Middle frontal gyrus (tissue), 1 donor: ENCODE measurements around the gene DOCK9.

ENCODE experiments used
- DNase-seq: peaks from one replicate; pipeline ENCODE4 v3.0.0-alpha.2; 2015; ENCODE audit warnings: low spot score; ENCODE audit errors: extremely low spot score

Gene DOCK9

DNA sequence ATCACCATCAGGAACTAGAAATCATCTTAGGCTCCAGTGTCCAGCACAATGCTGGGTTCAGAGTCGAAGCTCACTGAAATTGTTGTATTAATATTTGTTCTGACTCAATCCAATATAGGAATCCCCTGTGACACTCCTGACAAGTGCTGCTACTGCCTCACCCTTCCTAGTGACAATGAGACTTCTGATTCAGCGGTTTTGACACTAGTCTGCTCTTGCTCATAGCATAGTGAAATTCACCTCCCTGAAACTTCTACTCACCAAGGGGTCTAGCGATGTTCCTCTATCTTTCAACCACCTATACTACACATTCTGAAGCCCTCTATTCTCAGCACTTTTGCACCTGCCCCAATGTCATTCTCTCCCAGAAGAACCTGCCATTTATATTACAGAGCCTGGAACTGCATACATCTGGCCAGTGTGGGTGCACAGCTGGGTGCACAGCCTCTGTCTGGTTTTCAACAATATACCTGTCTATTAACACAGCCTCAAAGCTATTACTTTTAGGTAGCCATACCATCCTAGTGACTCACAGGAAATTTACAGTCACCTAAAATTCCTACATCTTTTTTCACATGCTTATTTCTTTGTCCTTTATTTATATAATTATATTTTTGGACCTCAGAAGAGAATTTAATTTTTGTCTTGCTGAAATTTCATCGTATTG lies 88.3 kb downstream of the DOCK9 start:
- DNase-seq: no peak

DNA sequence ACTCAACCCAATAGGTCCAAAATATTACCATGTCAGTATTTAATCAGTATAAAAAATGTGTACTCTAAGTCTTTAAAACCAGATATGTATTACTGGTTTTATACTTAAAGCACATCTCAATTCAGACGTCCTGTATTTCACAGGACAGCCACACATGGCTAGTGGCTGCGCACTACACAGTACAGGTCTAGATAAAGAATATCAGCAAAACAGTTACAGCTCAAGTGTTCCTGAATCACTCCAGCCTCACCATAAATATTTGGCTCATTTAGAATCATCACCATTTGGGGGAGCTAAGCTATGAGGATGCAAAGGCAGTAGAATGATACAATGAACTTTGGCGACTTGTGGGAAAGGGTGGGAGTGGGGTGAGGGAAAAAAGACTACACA lies 89.0 kb downstream of the DOCK9 start:
- no peak for DNase-seq

GRCh38 chr13:98888222-98888889 lies 89.5 kb downstream of the DOCK9 start:
- no peak for DNase-seq

GRCh38 chr13:98886587-98887230 lies 91.2 kb downstream of the DOCK9 start:
- DNase-seq: no peak

GRCh38 chr13:98885600-98885999 lies 92.3 kb downstream of the DOCK9 start:
- no peak for DNase-seq

- no peak for DNase-seq
Measured at GRCh38 chr13:98883998-98884397, 93.9 kb downstream of the DOCK9 start.

DNA sequence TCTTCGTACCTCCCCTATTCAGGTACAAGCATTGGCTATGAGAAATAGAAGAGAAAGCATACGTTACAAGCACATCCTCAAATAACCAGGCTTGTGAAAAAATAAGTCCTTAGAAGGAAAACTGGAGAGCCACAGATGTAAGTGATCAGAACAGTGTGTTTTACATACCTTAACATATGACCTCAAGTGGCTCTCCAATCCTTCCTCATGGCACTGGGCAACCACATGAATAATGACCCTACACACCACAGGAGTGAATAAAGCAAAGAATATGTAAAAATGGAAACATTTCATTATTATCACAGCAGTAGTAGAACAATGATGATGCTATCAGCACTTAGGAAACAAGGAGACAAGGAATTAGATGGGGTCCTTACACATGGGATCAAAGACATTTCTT lies 96.5 kb downstream of the DOCK9 start:
- no peak for DNase-seq

DNA sequence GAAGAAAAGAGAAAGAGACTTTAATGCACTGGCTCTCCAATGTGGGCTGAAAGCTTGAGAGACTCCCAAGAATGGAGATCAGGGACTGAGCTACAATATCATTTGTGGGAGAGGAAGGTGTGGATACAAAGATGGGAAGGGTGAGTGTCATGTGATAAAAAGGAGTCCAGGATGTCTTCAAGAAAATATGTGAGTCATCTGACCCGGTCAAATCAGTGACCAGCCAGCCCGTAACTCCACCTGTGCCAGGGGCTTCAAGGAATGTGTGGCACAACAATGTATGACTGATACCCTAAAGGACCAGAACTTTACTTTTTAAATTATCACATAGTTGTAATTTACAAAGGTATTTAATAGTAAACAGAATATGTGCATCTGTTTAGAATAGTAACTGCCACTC lies 97.2 kb downstream of the DOCK9 start:
- DNase-seq: no peak

DNA sequence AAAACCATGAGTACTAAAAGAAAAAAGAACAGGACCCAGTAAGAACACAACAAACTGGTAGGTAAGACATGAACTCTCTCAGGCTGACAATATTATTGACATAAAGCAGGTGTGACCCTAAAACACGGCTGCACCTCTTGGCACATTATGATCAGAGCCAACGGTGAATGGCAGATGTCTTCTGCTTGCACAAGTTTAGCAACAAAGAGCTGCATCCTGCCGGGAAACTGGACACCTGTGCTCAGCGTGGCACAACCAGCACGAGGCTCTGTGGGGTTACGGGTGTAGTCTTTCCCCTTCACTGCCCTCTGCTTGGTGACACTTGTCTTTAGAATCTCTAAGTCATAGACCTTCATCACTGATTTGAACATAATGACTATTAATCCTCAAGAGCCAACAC lies 97.9 kb downstream of the DOCK9 start:
- DNase-seq: no peak

DNA sequence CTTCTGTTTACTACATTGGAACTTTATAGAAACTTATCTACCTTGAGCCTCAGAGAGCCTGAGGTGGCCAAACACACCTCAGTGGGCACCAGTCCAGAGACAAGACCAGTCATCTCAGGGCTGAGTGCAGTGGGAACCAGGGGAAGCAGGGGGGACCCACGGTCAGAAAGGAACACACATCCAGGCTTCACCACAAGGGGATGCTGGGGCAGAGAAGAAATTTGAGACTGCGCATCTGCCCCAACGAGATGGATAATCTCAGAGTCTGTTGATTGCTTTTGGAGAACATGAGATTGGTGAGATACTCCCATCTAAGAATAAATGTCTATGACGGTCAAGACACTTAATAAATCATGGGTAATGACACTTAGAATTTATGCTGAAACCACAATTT lies 98.7 kb downstream of the DOCK9 start:
- no peak for DNase-seq

GRCh38 chr13:98878486-98879126 lies 99.3 kb downstream of the DOCK9 start:
- DNase-seq: peak; percentile 81

- DNase-seq: no peak
Measured at GRCh38 chr13:98877936-98878335, 99.9 kb downstream of the DOCK9 start.

GRCh38 chr13:98877466-98877865 lies 100.4 kb downstream of the DOCK9 start:
- no peak for DNase-seq

- no peak for DNase-seq
Measured at GRCh38 chr13:98875146-98875729, 102.6 kb downstream of the DOCK9 start.

GRCh38 chr13:98874029-98874397 lies 103.9 kb downstream of the DOCK9 start:
- no peak for DNase-seq

GRCh38 chr13:98873377-98874028 lies 104.4 kb downstream of the DOCK9 start:
- no peak for DNase-seq

GRCh38 chr13:98871727-98872126 lies 106.1 kb downstream of the DOCK9 start:
- DNase-seq: no peak

DNA sequence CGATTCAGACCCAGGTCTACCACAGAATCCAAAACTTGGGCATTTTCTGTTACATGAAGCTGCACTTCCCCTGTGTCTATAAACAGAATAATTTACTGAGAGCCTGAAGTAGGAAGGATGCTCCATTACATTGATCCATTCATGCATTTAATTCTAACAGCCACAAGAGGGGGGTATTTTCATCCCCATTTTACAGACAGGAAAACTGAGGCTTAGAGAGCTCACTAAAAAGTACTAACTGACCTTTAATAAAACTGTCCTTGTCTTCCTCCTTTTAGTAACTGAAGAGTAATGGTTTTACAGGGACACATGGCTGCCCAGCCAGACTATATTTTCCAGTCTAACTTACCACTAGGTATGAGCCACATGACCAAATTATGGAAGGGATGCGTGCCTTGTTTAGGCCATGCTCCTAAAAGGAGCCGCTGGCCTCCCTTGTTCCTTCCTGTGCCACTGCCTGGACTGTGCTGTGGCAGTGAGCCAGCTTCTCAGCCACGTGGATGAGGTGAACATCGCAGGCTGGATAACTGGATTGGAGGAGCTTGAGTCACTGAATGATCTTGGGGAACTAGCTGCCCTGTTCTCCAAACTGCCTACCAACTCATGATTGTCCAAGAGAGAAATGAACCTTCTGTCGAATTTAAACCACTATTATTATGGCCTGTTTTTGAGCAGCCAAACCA lies 108.3 kb downstream of the DOCK9 start:
- no peak for DNase-seq

GRCh38 chr13:98868932-98869331 lies 108.9 kb downstream of the DOCK9 start:
- DNase-seq: no peak

DNA sequence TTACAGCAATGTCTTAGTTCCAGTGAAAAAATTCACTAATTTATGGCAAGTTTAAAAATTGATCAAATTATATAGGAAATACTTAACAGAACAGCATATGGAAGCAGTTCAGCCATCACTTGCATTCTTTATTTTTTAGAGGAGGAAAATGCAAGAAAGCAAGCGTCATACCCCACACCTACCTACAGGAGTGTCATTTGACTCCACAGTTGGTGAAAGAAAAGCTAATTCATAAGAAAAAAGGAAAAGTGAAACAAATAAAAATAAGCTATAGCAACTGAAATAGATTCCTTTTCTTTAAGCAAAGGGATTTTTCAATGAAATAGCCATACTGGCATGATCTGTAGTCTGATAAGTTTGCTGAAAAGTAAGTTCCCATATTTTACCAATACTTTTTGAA lies 111.0 kb downstream of the DOCK9 start:
- DNase-seq: no peak

DNA sequence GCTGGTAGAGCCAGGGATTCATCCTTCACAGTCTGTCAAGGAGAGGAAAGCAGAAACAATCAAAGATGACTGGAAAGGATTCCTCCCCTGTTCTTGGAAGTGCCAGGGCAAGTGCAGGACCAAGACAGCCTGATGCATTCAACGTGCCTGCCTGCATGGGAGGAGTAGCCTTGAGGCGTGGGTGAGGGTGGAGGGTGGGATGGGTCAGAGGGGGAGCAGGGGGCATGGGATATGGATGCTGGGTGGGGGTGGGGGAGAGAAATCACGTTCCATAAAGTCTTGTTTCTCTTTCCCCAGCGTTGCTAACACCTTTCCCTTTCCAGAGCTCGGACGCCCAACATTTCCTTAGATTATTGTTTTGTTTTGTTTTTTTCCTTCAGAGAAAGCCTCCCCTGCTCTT lies 117.4 kb downstream of the DOCK9 start:
- no peak for DNase-seq
